Activated T-cell treated with anti-CD3 and anti-CD28 coated beads for 48 hours (primary cell): ENCODE measurements around the gene SLAMF9.
"Not testable (repeated sequence)": the region's sequence is repeated elsewhere in the genome, so short reads cannot be mapped to it uniquely, and the experiment has no call there.

ENCODE experiments used
- DNase-seq: peaks from one replicate; pipeline ENCODE4 v3.0.0-alpha.2; 2020; ENCODE audit warnings: low read depth

SLAMF9 gene

DNA sequence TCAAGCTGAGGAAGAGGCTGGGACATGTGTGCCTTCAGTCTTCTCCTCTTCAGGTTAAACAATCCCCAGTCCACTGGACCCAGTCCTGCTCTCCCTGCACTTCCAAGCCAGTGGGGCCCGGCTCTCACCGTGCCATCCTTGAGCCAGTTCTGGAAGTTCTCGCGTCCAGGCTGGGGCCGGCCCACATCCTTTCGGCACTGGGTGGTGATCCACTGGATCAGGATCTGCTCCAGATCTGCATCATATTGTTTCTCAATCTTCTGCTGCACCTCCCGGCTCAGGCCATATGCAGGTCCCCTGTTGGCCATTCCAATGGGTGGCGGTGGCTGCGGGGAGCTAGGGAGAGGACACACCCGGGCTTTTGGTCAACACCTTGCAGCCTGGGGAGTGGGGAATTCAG is 33.8 kb downstream of the SLAMF9 start:
- DNase-seq: no peak

GRCh38 chr1:159919236-159919865 is 34.7 kb downstream of the SLAMF9 start:
- DNase-seq: no peak

- no peak for DNase-seq
Measured at GRCh38 chr1:159918352-159919200, 35.5 kb downstream of the SLAMF9 start.

- DNase-seq: no peak
Measured at GRCh38 chr1:159917533-159918351, 36.3 kb downstream of the SLAMF9 start.

DNA sequence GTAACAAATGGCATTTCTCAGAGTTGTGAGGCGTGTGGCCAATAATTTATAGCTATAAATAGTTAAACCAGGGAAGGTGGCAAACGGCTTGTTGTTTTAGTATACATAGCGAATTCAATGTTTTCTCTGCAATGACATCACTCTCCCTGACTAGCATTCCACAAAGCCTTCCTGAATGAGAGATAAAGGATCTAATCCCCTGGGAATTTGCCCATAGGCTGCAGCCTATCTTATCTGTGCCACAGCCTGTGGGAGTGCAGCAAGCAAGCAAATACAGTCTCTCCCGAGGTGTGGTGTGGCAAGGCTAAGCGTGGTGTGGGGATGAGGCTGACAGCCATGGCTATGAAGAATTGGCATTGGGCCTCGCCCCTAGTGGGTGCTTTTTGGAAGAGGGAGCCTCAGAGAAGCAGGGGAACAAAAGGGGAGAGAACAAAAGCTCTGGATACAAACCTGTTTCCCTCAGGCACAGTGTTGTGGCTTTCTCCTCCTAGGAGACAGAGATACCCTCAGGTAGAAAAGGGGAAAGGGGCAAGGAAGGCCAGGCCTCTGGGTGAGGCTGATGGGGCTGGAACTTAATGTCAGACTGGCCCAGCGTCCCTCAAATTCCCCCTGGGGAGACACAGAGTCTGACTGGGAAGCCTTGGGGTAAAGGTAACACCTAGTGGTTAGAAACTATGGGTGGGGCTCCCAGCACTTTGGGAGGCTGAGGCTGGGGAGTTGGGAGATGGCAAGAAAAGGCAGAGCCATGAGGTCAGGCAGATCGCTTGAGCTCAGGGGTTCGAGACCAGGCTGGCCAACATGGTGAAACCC is 37.6 kb downstream of the SLAMF9 start:
- no peak for DNase-seq

- no peak for DNase-seq
Measured at GRCh38 chr1:159915571-159916241, 38.3 kb downstream of the SLAMF9 start.

- no peak for DNase-seq
Measured at GRCh38 chr1:159914252-159915018, 39.6 kb downstream of the SLAMF9 start.

- no peak for DNase-seq
Measured at GRCh38 chr1:159913451-159914192, 40.4 kb downstream of the SLAMF9 start.

GRCh38 chr1:159911326-159912070 is 42.5 kb downstream of the SLAMF9 start:
- no peak for DNase-seq

DNA sequence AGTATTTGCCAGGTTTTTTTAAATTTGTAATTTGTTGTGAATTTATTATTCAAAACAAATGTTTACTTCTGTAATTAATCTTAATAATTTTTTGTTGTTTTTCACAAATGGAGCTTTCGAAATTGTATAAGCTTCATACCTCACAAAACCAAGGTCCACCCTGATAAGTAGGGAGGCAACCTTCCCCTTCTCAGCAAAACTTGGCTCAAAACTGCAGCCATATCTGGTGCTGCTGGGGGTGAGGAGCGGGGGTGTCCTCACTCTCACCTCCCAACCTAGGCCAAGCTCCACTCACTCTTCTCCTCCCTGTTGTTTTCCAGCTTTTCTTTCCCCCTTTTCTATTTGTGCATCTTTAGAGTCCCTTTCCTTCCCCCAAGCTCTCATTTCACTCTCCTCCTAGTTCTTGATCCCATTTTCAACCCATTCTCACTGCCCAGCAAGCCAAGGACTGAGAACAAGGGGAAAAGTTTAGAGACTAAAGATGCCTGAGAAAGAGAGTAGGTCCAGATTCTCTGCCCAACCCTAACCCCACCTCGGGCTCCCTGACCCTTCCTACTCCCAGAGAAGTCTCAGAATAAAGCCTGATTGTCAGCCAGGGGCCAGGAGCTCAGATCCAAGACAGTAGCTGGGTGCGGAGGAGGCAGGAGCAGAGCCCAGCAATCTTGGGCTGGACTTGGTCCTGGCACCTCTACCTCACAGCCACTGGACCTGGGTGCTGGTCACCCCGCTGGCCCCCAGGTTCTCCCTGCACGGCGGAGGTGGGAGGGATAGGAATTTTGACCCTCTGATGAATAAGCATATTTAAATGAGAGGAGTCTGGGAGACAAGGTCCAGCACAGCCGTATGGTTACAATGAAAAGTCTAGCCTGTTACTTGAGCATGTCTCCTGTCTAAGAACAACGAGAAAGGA is 45.8 kb downstream of the SLAMF9 start:
- DNase-seq: no peak

- no peak for DNase-seq
Measured at GRCh38 chr1:159906960-159907359, 47.1 kb downstream of the SLAMF9 start.

DNA sequence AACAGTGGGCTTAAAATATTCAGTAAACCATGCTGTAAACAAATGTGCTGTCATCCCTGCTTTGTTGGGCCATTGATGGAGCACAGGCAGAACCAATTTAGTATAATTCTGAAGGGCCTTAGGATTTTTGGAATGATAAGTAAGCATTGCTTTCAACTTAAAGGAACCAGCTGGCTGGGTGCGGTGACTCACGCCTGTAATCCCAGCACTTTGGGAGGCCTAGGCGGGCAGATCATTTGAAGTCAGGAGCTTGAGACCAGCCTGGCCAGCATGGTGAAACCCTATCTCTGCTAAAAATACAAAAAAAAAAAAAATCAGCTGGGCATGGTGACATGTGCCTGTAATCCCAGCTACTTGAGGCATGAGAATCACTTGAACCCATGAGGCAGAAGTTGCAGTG is 50.0 kb downstream of the SLAMF9 start:
- not testable (repeated sequence) for DNase-seq

DNA sequence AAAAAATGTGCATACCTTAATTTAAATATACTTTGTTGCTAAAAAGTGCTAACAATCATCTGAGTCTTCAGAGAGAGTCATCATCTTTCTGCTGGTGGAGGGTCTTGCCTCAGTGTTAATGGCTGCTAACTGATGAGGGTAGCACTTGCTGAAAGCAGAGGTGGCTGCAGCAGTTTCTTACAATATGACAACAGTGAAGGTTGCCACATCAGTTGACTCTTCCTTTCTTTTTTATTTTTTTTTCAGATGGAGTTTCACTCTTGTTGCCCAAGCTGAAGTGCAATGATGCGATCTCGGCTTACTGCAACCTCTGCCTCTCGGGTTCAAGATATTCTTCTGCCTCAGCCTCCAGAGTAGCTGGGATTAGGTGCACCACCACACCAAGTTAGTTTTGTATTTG is 51.5 kb downstream of the SLAMF9 start:
- DNase-seq: no peak
